SIG-M5 (cell line): ENCODE data around the gene CCDC24.

Source experiments
- DNase-seq: peaks from one replicate; lab custom pipeline; 2025; lab: John Stamatoyannopoulos, UW

Gene CCDC24

DNA sequence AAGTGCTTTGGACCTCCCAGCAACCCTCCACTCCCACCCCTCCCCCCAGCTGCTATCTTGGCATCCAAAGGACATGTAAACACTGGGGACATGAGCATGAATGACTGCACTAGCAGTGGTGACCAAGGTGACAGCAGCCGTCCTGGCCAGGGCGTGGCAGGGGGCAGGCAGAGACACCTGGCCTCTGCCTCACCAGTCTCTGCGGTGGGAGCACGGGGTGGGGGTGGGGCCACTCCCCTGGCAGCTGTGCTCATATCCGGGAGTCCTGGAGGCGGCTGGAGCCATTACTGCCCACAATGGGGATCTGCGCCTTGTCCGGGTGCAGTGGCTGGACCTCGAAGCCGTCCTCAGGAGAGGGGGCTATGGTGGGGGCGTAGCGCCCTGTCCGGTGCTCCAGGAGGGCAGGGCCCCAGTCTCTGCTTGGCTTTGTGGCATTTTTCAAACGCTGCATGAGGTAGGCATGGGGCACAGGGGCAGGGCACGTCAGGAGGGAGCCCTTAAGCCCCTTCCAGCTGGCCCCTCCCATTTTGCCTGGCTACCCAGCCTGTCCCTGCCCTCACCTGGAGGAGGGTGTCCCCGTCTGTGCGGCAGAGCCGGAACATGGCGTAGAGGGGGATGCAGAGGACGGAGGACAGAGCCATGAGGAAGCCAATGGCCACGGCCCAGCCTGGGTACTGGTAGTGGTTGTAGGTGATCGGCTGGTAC lies 6.0 kb downstream of the CCDC24 start:
- no peak for DNase-seq

DNA sequence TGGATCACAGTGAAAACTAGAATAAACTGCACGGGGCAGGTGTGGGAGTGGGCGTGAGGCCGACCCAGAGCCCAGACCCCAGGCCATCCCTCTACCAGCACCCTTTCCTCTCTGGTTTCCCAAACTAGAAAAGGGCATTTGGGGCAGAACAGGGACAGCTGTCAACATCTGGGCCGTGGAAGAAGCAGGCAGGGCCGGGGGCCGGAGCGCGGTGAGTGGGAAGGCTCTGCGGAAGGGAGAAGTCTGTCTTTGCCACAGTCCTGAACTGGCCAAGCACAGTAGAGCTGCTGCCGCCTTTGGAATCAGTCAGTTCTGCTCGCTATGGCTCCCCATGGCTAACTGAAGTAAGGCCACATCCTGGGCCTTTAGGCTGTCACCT lies 6.6 kb downstream of the CCDC24 start:
- DNase-seq = no peak

DNA sequence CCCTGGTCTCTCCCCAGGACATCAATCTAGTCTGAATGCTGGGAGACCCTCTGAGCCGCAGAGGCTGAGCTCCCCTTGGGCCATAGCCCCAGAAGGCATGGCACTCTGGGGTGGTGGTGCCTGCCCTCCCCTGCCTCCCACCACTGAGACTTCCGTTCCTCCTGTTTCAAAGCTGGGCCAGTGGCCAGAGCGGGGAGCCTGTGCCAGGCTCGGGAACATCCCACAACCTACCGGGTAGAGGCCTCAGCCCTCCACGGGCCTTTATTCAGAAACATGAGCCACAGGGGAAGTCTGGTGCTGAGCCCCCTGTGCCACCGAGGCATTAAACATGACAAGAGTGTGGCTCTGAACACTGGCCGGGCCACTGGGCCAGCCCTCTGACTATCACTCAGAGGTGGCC lies 8.1 kb downstream of the CCDC24 start:
- DNase-seq = no peak

DNA sequence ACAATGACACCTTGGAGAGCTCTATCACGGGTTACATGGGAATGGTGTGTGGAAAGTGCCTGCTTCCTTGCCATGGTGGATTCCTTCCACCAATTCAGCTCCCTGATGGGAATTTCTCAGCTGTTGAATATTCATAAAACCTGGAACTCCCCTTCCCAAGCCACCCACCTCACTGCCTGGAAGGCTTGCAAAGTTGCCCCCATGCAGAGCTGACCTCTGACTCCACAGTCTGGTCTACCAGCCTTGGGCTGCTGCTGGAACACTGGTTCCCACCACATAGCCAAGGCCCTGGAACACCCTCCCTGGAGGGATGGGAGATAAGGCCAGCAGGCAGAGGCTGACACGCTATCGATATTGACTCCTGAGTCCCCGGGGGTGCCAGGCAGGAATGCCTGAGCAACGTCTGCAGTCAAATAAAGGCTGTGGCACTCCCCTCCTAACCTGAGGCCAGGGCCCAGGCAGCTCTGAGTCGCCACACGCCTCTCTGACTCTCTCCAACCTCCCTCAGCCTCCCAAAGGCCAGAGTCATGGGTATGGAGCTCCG lies 8.8 kb downstream of the CCDC24 start:
- DNase-seq = no peak

DNA sequence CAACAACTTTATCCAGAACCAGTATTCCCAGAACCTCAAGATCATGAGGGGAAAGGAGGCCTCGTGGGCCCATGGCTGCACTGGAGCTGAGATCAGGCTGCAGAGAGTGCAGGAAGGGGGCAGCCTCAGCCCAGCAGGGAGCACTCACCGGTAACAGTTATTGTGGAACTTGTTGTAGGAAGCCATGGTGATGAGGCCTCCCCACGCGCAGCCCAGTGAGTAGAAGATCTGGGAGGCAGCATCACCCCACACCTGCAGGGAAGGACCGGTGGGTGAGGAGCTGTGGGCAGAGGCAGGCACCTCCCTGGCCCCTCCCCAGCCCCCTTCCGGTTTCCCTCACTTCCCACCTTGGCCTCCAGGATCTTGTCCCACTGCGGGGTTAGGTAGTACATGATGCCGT lies 10.8 kb downstream of the CCDC24 start:
- no peak for DNase-seq

DNA sequence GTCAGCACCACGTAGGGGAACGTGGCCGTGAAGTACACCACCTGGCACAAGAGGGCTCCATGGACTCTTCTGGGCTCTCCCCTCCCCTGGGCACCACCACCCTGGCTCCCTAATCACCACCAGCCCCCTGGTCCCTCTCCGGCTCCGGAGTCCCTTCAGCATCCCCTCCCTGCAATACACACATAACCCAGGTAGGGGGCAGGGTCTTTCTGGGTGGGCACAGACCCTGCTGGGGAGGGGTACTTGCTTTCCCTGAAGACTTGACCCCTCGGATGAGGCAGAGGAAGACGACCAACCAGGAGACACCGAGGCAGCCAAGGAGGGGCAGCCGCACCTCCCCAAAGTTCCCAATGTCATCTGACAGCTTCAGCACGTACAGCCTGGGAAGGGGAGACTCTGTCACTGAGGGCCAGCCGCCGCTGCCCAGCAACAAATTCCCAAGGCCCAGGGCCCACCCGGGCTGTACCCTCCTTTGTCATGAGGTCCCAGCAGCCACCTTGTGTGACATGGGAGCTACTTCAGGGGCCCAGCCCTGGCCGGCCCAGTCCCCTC lies 11.3 kb downstream of the CCDC24 start:
- DNase-seq = no peak

DNA sequence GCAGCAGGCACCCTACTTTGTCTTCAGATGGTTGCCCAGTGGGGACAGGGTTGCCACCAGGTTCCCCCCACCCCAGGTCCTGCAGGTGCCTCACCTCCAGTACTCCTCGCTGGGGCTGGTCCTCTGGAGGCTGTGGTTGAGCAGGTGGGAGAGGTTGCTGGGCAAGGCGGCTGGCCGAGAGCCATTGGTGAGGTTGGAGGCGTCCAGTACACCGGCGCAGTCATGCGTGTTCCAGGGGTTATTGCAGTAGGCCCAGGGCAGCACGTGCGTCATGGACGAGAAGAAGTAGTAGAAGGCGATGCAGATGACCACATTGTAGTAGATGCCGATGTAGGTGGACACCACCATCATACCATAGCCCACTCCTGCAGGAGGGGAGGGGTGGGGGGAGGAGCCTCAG lies 16.9 kb downstream of the CCDC24 start:
- no peak for DNase-seq

DNA sequence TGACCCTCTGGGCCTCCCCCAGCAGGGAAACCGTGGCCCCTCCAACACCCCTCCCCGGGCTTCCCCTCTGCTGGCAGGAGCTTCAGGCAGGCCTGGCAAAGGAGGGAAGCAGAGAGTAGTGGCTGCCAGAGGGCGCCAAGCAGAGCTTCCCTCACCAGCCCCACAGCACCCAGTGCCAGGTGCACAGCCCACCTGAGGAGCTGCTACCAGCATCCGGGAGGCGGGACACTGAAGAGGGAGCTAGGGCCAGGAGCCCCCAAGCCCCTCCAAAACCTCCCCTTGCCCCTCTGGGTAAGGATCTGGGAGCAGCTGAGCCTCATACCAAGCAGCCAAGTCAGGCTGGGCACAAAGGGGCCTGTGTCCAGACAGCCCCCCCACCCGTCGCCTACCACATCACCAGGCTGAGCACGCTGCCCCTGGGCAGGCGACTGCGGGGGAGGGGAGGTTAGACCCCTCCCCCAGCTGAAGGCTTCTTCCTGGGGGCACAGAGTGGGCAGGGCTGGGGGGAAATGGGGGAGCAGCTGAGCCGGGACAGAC lies 19.6 kb downstream of the CCDC24 start:
- DNase-seq = no peak

DNA sequence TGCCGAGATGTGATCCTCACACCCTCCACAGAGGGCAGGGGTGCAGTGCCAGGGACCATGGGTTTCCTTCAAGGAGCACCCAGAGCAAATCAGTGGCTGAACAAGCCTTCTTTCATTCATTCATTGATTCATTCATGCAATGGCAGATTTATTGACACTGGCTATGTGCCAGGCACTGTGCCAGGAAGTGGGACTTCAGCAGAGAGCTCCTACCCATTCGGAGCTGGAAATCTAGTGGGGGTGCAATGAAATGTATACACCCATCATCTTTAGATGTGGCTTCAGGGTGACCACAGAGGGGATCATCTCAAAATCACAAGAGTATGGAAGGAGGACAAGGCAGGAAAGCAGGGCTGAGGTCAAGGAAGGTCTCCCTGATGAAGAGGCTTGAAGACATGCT lies 21.0 kb downstream of the CCDC24 start:
- no peak for DNase-seq

DNA sequence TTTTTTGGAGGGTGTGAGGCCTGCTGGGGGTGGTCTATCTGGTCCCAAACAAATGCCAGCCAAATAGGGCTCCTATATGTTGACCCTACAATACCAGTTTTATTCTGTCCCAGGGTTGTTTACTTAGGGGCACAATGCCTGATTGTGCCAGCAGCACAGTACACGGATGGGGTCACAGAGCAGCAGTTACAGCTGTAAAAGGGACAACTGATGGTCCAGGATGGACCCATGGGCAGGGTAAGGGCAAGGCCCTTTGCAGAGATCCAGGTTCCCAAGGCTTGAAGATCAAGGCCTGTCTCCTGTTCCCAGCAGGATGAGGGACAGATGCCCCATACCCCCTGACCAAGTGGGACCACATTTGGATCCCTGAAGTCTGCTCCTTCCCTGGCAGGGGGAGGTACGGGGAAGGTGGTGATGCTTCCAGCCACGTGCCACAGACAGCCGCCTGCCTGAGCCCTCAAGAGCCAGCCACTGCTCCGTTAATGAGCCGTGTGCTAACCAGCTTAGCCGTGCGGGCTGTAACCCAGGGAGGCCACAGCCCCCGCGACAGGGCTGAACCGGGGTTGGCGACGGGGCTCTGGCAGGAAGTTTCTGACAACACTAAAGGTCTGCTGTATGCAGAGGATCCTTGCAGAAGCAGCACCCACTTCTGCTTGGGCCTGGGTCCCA lies 21.7 kb downstream of the CCDC24 start:
- DNase-seq = no peak

DNA sequence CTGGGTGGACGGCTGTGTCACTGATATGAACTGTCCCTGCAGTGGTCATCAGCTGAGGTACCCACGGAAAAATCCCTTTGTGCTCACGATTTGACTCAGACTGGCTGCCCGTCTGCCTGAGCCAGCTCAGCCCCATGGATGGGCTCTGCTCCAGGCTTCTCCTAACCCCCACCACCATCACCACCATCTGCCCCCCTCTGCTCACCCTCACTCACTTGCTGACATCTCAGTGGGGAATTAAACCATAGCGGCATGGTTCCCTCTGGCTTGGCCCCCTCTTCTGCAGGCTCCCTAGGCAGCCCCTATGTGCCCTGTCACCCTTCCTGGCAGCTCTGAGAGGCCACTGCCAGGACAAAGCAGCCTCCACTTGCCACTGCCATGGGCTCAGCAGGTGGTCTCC lies 22.6 kb downstream of the CCDC24 start:
- DNase-seq = no peak

DNA sequence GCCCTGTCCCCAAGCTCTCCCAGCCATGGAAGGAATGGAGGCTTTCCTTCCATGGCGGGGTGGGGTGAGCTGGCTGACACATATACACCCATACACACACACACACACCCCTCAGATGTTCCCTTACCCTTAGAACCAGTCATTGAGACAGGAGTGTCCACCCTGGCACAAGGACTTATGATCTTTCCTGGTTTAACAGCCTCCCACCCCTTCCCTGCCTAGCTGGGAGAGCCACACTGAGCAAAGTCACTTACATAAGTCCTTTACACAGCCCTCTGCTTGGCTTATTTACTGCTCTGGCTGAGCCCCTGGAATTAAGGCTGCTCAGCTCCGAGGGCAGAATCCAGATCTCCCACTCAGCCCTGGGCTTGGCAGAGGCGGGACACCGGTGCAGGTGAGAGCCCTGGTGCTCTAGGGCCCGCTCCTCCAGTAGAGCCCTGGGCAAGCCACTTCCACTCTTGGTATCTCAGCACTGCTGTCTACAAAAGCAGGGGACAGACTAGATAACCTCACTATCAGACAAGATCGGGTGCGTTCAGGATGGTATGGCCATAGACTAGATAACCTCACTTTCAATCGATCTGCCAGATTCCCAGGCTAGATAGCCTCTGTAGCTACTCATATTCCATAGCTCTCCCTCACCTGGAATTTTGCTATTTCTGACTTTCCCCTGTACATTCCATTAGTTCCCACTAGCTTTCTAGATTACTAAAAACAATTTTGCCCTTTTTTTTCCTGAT lies 23.1 kb downstream of the CCDC24 start:
- DNase-seq = no peak

DNA sequence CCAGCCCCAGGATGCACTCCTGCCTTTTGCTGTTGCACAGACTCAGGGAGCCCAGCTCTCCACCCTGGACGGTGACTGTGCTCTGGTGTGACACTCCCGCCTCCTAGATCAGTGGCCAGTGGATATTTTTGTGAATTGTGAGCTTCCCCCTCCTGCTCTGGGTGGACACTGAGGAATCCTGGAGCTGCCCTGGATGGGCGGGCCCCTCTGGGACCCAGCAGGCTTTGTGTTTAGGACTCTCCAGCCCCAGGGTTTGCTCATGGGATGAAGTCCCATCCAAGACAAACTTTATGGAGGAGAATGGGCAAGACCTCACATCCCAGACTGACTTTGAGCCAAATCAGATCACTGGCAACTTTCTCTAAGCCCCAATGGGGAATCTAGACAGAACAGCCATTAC lies 23.8 kb downstream of the CCDC24 start:
- no peak for DNase-seq

DNA sequence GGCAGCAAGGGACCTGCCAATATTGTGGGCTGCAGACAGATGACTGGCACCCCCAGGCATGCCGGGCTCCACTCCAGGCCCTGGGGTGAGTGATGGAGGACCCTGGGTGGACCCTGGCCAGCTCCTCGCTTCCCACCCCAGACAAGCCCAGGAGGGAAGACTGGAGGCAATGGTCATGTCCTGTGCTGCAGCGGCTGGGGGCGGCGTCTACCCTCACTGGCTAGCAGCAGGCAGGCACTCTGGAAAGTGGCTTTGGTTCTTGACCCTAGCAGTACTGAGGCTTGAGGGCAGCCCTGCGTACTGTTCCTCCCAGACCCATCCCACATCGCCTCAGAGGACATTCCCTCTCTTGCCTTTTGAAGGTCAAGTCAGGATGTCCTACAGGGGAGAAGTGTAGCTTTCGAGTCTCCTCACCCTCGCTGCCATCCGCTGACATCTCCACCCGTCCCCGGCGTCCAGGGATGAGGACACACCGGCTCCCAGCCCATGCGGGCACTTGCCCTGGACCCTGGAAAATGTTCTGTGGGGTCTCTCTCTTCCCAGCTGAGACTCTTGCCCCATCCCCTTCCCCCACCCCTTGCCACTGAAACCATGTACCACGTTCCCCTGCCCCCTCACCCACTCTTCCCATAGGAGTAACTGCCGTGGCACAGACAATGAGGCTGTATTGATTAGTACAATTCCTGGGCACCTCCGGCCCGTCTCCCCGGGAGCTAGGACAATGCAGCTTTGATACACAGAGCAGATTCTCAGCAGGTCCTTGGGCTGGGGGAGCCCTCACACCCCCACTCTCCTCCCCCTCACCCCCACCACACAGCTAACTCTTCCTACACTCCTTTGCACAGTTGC lies 24.9 kb downstream of the CCDC24 start:
- no peak for DNase-seq

DNA sequence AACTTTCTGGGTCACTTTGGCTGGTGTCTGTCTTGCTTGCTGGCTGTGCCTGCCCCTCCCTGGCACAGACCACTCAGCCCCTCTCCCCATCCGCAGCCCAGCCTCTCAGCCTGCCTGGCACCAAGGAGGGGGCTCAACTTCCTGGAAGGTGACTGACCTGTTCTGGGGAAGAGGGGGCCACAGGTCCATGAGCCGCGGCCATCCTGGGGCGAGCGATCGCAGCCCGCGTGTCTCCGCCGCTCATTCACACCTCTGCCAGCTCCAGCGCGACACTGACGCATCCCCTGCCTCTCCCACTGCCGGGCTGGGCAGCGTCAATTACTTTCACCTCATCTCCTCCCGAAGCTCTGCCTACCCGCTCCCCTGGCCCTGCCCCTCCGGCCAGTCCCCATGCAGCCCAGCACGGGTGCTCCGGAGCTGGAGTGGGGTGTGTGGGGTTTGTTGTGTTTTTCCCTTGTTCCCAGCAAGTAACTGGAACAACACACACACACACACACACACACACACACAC lies 25.5 kb downstream of the CCDC24 start:
- DNase-seq = no peak

DNA sequence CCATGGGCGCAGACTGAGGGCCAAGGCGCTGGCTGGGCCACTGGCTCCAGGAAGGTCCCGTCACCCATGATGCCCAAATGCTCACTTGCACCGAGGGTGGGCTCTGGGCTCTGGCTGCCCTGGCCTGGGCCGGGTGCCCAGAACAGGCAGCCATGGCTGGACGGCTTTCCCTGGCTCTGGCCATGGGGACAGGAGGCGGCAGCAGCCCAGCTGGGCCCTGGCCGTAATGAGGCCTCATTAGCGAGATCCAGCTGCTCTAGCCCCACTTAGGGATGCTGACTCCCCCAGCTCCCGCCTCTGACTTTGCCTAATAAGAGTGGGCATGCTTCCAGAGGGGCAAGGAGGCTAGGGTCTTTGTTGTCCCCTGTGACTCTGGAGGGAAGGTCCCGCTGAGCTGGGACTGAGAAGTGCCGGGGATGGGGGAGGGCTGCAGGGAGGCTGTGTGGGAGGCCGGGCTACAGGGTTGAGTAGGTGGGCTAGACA lies 28.1 kb downstream of the CCDC24 start:
- no peak for DNase-seq

DNA sequence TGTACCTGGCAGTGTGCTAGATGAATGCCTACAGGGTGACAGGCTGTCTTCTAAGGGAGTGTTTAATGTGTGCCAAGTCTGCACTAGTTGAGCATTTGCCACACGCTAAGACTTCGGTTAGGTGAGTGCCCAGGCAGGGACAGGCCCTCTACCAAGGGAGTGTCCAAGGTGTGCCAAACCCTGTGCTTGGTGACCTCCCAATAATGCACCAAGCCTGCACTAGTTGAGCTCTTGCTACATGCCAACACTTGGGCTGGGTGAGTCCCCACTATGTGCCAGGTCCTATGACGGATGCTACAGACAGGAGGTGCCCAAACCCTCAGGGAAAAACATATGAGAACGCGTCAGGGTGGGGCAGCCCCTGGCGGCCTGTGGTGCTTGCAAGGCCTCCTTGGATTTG lies 29.1 kb downstream of the CCDC24 start:
- DNase-seq = no peak

DNA sequence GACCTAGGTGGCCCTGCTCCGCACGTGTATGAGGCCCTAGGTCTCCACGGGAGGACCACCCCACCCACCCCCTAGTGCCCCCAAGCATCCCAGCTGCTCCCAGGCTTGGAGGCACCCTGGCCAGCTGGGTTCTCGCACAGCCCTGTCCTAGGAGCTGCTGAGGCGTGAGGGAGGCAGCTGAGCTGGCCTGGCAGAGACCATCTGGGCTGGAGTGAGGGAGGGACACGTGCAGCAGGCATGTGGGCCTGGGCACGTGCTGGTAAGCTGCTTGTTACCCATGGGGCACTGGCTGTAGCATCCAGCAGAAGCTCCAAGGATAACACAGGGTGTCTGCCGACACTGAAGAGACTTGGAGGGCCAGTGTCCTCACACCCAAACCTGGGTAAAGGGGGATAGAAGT lies 29.8 kb downstream of the CCDC24 start:
- DNase-seq = no peak

DNA sequence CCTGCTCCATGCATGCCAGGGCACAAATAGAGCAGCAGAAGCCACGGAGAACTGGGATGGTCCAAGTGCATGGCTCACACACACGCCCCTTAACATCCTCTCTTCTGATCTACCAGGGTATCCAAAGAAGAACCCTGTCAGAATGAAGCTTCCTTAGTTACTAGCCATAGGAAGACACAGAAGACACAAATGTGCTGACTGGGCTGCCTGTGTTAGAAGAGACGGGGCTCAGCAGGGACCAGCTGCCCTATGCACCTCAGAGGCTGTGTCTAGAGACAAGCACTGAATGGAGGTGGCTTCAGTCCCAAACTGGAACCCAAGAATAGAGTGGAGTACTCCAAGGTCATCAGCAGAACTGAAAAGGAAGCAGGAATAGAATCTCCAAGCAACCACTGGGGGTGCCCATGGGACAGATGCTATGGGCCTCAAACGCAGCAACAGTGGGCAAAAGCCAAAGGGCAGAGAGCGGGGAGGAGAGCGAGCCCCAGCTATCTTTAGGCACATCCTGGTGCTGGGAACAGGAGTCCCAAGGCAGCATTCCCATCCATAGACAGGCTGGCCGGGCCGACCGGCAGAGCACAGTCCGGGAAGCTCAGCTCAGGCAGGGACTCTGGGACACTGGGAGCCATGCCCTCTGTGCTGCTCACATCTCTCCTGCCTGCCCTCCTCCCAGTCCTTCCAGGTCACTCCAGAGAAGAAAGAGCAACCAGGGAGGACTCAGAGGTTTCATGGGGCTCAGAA lies 30.4 kb downstream of the CCDC24 start:
- no peak for DNase-seq
